ENCODE results near the gene MMS19. TPM values are rescaled to one million over a fixed set of nuclear protein-coding genes. Genes with fewer than 3 reads are reported as not detected.

Gene MMS19, protein sequence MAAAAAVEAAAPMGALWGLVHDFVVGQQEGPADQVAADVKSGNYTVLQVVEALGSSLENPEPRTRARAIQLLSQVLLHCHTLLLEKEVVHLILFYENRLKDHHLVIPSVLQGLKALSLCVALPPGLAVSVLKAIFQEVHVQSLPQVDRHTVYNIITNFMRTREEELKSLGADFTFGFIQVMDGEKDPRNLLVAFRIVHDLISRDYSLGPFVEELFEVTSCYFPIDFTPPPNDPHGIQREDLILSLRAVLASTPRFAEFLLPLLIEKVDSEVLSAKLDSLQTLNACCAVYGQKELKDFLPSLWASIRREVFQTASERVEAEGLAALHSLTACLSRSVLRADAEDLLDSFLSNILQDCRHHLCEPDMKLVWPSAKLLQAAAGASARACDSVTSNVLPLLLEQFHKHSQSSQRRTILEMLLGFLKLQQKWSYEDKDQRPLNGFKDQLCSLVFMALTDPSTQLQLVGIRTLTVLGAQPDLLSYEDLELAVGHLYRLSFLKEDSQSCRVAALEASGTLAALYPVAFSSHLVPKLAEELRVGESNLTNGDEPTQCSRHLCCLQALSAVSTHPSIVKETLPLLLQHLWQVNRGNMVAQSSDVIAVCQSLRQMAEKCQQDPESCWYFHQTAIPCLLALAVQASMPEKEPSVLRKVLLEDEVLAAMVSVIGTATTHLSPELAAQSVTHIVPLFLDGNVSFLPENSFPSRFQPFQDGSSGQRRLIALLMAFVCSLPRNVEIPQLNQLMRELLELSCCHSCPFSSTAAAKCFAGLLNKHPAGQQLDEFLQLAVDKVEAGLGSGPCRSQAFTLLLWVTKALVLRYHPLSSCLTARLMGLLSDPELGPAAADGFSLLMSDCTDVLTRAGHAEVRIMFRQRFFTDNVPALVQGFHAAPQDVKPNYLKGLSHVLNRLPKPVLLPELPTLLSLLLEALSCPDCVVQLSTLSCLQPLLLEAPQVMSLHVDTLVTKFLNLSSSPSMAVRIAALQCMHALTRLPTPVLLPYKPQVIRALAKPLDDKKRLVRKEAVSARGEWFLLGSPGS
- 59.7 and 84.2 TPM in 2 replicates for total RNA-seq

DNA sequence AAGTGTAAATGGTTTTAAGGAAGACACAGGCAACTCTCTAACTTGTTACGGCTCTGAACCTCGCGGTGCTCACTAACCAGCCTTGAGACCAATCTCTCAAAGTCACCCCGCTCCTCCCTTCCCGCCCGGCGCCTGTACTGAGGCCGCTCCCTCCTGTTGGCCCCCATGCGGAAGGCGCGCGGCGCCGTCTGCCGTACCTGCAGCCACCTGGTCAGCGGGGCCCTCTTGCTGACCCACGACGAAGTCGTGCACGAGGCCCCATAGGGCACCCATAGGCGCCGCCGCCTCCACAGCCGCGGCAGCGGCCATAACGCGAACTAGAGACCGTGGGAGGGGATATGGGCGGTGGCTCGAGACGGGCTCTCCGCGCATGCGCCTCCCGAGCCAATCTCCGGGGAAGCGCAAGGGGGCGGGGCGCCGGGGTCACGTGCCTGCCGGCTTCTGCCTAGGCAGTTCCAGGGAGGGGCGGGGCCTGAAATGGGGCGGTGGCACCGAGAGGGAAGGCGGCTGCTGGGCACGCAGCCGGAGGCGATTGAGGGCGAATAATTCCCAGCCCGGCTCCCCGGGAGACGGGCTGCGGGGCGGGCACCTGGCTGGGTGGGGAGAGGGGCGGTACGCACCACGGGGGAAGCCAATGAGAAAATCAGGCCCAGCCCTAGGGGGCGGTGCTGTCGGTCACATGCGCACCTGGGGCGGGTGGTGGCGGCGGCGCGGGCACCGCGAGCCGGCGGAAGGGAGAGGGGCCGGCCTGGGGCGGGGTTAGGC lies at the start of gene MMS19:
Gene MMS19 (minus strand): TSS at position 347 of the 765 bp plus-strand sequence. CDS start 38 bp downstream, at position 309.

DNA sequence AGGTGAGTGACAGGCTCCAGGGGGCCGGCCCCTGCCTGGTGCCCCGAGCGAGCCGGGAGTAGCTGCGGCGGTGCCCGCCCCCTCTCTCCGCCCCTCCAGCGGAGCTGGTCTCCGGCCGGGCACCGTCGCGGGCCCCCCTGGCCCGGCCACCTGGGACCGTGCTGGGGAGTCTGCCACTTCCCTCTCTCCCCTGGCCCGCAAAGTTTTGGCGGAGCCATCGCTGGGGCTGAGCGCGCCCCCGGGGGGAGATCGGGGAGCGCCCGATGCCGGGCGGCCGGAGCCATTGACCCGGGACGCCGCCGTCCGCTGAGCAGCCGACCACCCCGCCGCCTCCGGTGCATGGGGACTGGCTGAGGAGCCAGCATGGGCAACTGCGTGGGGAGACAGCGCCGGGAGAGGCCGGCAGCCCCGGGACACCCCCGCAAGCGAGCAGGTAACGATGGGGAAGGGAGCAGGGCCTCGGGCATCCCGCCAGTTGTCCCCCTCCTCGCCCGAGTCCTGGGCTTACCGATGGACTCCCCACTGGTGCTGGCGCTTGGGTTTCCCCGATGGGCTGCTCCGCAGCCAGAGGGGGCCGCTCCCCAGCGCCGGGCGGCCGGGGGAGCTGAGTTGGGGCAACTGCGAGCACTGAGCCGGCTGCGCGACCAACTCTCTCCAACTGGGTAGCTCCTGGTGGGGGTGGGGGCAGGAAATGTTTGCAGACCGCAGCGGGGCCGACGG lies 779 bp upstream of the MMS19 start, which contains the start of gene UBTD1:
Gene UBTD1 (plus strand): TSS at position 84 of the 720 bp plus-strand sequence. CDS start 280 bp downstream, at position 364.

DNA sequence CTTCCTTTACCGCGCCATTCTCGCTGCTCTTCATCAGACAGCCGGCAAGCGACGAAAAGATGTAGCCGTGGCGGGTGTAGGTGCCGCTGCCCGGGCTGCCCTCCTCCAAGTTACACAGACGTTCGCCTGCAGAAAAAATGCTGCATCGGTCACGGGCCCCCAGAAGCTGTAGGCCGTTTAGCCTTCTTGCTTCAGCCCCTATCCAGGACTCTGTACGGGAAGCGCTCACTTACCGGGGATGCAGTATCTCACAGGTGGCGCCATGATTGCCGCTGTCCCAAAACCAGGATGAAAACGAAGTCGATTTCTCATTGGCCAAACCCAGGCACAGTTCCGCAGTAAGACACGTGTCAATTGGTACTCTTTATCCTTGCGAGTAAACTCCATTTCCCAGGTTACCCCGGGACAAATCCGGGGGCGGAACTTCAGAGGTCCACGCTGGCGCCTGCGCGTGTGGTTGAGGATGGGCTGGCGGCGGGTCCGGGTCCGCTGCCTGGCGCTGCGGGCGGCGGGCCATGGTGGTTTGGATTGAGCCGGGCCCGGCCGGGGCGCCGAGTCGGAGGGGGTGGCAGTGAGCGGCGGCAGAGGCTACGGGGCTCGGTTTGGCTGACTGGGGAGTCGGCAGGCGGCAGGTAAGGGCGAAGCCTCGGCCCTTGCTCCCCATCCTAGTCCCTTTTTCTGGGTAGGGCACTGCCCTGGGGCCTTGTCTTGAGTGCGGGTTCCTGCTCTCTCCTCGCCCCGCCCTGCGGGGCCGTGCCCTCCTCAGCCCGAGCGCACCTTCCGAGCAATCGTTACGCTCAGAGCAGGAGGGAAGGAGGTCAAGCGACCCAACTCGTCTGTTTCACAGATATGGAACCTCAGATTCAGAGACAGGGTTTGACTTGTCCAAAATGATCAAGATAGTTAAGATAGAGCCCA lies 52.2 kb downstream of the MMS19 start, which contains the start of the genes EXOSC1 and ZDHHC16:
Gene EXOSC1 (minus strand): TSS at position 285 of the 918 bp plus-strand sequence. CDS start 21 bp downstream, at position 264.
Gene ZDHHC16 (plus strand): TSS at position 454 of the 918 bp plus-strand sequence. CDS start 5,501 bp downstream, outside the sequence.

DNA sequence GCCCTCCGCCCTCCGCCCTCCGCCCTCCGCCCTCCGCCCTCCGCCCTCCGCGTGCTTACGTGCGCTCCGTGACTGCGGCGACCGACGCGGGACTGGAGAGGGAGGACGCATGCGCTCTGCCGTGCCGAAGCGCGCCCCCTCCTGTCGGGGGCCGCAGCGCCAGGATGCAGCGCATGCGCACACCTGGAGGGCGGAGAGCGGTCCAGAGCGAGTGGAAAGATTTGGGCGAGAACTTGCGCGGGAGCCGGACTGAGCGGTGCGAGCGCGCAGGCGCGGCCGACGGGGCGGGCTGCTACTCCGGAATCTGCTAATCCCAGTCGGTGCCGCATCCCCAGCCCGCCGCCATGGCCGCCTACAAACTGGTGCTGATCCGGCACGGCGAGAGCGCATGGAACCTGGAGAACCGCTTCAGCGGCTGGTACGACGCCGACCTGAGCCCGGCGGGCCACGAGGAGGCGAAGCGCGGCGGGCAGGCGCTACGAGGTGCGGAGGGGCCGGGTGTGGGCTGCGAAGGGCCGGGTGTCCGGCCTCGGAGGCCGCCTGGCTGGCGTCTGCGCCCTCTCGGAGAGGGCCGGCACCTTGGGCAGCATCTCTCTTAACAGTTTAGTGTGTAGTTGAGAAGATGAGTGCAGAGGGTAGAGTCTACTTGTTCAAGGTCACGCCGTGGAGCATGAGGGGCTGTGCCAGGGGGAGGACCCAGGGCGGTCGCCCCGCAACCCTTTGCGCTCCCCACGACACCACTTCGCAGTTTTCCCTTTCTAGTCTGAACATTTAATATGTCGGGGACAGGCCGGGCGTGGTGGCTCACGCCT lies 72.1 kb downstream of the MMS19 start, which contains the start of gene PGAM1:
Gene PGAM1 (plus strand): TSS at position 228 of the 812 bp plus-strand sequence. CDS start 117 bp downstream, at position 345.

Other genes starting within 250 kb of the MMS19 start
- 4.5 and 10.8 TPM in 2 replicates for gene ARHGAP19, start 205.8 kb downstream of the MMS19 start, total RNA-seq
- gene FRAT1, start 179.2 kb downstream of the MMS19 start, total RNA-seq, result 0.09 and 0.59 TPM in 2 replicates
- 2.4 and 2.7 TPM in 2 replicates for gene FRAT2, start 163.7 kb downstream of the MMS19 start, total RNA-seq
- 16.9 and 29.6 TPM in 2 replicates for gene RRP12, start 97.1 kb downstream of the MMS19 start, total RNA-seq
- 483 and 606 TPM in 2 replicates for gene PGAM1, start 72.2 kb downstream of the MMS19 start, total RNA-seq
- 27.9 and 32.7 TPM in 2 replicates for gene EXOSC1, start 52.4 kb downstream of the MMS19 start, total RNA-seq
- 40.6 and 40.7 TPM in 2 replicates for gene ZDHHC16, start 52.2 kb downstream of the MMS19 start, total RNA-seq
- gene UBTD1, start 502 bp upstream of the MMS19 start, total RNA-seq, result 29.7 and 34.0 TPM in 2 replicates
- gene ANKRD2, start 74.4 kb upstream of the MMS19 start, total RNA-seq, result 0.74 and 0.89 TPM in 2 replicates
- gene HOGA1, start 86.0 kb upstream of the MMS19 start, total RNA-seq, result under 0.01 and 0.32 TPM in 2 replicates
- 0.23 and 0.30 TPM in 2 replicates for gene C10orf62, start 91.3 kb upstream of the MMS19 start, total RNA-seq
- 4.8 and 6.6 TPM in 2 replicates for gene MORN4, start 135.1 kb upstream of the MMS19 start, total RNA-seq
- 25.5 and 28.0 TPM in 2 replicates for gene PI4K2A, start 142.2 kb upstream of the MMS19 start, total RNA-seq
- gene AVPI1, start 188.8 kb upstream of the MMS19 start, total RNA-seq, result 10.6 and 11.0 TPM in 2 replicates
- gene MARVELD1, start 215.3 kb upstream of the MMS19 start, total RNA-seq, result 33.9 and 49.9 TPM in 2 replicates
- gene ZFYVE27, start 238.7 kb upstream of the MMS19 start, total RNA-seq, result 33.9 and 34.0 TPM in 2 replicates

All from smooth muscle cell of the umbilical artery (primary cell).